CD4-positive, alpha-beta T cell (primary cell): ENCODE data around the gene IL1R2. TPM values are rescaled to one million over a fixed set of nuclear protein-coding genes. Genes with fewer than 3 reads are reported as not detected.

ENCODE experiments used
- ATAC-seq: fragments of 200-7000 bp; cut with Tn5 transposase; one replicate; pipeline ENCODE4 v1.10.0; 2022; ENCODE audit warnings: mild to moderate bottlenecking; ENCODE audit not compliant: poor library complexity
- CTCF ChIA-PET: fragments of 350-600 bp; sonication (Branson Sonifier 250); formaldehyde crosslinking; loops from one replicate; lab custom pipeline; 2021; ENCODE audit warnings: antibody characterized with exemption, inconsistent platforms; lab: Charles Lee
- POLR2A ChIA-PET: fragments of 350-600 bp; sonication (Branson Sonifier 250); formaldehyde crosslinking; loops from one replicate; lab custom pipeline; 2021; ENCODE audit warnings: antibody characterized with exemption, inconsistent platforms; lab: Charles Lee
- DNase-seq, 14 experiments: peaks; one replicate each; pipeline ENCODE4 v3.0.0-alpha.2; 2013 to 2020; ENCODE audit warnings: mixed read lengths in 2 of 14
- H3K27ac ChIP-seq, 2 donors: one replicate each; pipeline versions ENCODE4 v1.5.1 to v1.7.0; 2013; ENCODE audit warnings: low read length in 2 of 2, low read depth in 1 of 2, mild to moderate bottlenecking in 1 of 2
- H3K27me3 ChIP-seq, 2 experiments: 1 replicate in 1 of 2; 2 replicates in 1 of 2; pipeline versions ENCODE4 v1.6.1 to v1.7.0; 2013; ENCODE audit warnings: low read length in 2 of 2, control low read depth in 1 of 2, mild to moderate bottlenecking in 1 of 2, moderate library complexity in 1 of 2; ENCODE audit not compliant: insufficient read depth in 2 of 2, control insufficient read depth in 1 of 2
- H3K36me3 ChIP-seq: one replicate; pipeline ENCODE4 v1.6.1; 2013; ENCODE audit warnings: low read length, control low read depth; ENCODE audit not compliant: insufficient read depth
- H3K4me1 ChIP-seq: one replicate; pipeline ENCODE4 v1.6.1; 2013; ENCODE audit warnings: low read length, control low read depth; ENCODE audit not compliant: insufficient read depth
- H3K4me3 ChIP-seq: one replicate; pipeline ENCODE4 v1.5.1; 2013; ENCODE audit warnings: mild to moderate bottlenecking, low read length, moderate library complexity
- H3K9me3 ChIP-seq, 2 experiments: 1 replicate in 1 of 2; 2 replicates in 1 of 2; pipeline versions ENCODE4 v1.6.1 to v1.7.0; 2013; ENCODE audit warnings: low read length in 2 of 2, mild to moderate bottlenecking in 2 of 2, control low read depth in 1 of 2, moderate library complexity in 1 of 2; ENCODE audit not compliant: control insufficient read depth in 1 of 2, insufficient read depth in 1 of 2
- H3K27ac Mint-ChIP-seq: one replicate; pipeline ENCODE4 v1.8.0; 2020; ENCODE audit warnings: mixed read lengths
- H3K27me3 Mint-ChIP-seq: one replicate; pipeline ENCODE4 v1.8.0; 2021; ENCODE audit warnings: mixed read lengths
- H3K36me3 Mint-ChIP-seq: one replicate; pipeline ENCODE4 v1.8.0; 2021; ENCODE audit warnings: low read depth, mixed read lengths
- H3K4me1 Mint-ChIP-seq: one replicate; pipeline ENCODE4 v1.8.0; 2021; ENCODE audit warnings: low read depth, mixed read lengths
- H3K4me3 Mint-ChIP-seq: one replicate; pipeline ENCODE4 v1.8.0; 2020; ENCODE audit warnings: mild to moderate bottlenecking, mixed read lengths
- H3K9me3 Mint-ChIP-seq: one replicate; pipeline ENCODE4 v1.8.0; 2020; ENCODE audit warnings: mixed read lengths
- intact Hi-C, 2 experiments: fragments of 100-400 bp; cut with DNase I in 1 of 2; cut with micrococcal nuclease in 1 of 2; formaldehyde crosslinking; loops; one replicate each; pipeline versions ENCODE4 v1.15.1 to v1.9.0; 2023 to 2025; cut with DNase I, micrococcal nuclease
- total RNA-seq, 174 experiments: library from RNA in 2 of 174; stranded (reverse) in 2 of 174; gene quantifications; one replicate each; pipeline ENCODE4 v1.2.3 and lab custom pipeline; 2021 to 2026
- TF ChIP-seq, protein P1 (sequence below): fragments of 200-600 bp; IDR thresholded peaks from one replicate; pipeline ENCODE4 v1.8.0; 2022; ENCODE audit warnings: antibody characterized with exemption, mild to moderate bottlenecking

Gene IL1R2
- total RNA-seq, 2 experiments from 2014 or later = 0.31 to 0.47 TPM

DNA sequence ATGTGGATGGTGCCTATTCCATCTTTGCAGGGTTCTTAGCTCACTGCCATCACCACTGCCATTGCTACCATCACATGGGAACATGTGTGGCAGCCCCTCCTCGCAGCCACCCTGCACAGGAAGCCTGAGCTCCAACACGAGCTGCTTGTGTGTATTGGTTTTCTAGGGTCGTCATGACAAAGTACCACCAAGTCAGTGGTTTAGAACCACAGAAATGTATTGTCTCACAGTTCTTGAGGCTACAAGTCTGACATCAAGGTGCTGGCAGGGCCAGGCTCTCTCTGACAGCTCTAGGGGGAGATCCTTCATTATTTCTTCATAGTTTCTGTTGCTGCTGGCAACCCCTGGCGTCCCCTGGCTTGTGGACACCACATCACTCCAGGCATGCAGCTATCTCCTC, 10.3 kb upstream of the IL1R2 start:
- Histone ChIP-seq H3K27ac (no peak overlapping the region), H3K4me3 (no peak overlapping the region), H3K36me3 (no peaks in the 10 kb centered on the region), H3K9me3 (peaks cover 0 to 5% of the 10 kb centered on the region in 2 experiments), H3K27me3 (no peaks in the 10 kb centered on the region), H3K4me1 (no peaks in the 10 kb centered on the region)
- Mint-ChIP-seq H3K36me3 (no peaks in the 10 kb centered on the region), H3K4me3 (no peak overlapping the region), H3K27me3 (no peaks in the 10 kb centered on the region), H3K27ac (no peak overlapping the region), H3K9me3 (no peaks in the 10 kb centered on the region), H3K4me1 (peaks cover 2% of the 10 kb centered on the region)
- DNase-seq (peak in 1 of 14 experiments; percentile 22), ATAC-seq (no peak)
- intact Hi-C loops = no loop called here
- ChIA-PET POLR2A (no interaction called here), CTCF (no interaction called here)
- TF ChIP-seq, protein P1, sequence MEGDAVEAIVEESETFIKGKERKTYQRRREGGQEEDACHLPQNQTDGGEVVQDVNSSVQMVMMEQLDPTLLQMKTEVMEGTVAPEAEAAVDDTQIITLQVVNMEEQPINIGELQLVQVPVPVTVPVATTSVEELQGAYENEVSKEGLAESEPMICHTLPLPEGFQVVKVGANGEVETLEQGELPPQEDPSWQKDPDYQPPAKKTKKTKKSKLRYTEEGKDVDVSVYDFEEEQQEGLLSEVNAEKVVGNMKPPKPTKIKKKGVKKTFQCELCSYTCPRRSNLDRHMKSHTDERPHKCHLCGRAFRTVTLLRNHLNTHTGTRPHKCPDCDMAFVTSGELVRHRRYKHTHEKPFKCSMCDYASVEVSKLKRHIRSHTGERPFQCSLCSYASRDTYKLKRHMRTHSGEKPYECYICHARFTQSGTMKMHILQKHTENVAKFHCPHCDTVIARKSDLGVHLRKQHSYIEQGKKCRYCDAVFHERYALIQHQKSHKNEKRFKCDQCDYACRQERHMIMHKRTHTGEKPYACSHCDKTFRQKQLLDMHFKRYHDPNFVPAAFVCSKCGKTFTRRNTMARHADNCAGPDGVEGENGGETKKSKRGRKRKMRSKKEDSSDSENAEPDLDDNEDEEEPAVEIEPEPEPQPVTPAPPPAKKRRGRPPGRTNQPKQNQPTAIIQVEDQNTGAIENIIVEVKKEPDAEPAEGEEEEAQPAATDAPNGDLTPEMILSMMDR = no peak

DNA sequence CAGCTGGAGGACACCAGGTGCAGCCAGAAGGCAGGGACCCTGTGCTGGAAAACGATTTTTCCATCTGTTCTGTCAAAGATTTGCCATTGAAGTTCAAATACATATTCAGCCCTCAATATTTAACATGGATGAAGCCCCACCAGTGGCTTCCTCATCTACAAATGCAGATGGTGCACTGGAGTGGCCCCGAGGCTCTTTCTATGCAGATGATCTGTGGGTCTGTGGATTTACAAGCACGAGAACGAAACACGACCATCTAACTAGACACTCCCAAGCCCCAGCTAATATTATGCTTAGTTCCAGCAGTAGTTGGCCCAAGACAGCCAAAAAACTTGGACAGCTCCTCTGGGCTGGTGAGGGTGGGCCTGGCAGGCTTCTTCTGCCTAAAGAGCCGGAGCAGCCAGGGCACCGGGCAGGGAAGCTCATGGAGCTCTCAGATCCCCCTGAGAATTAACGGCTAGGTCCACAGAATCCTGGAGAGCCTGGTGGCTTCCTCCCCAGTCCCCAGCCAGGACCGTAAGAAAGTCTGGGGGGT, 9.2 kb upstream of the IL1R2 start:
- Histone ChIP-seq H3K4me3 (no peak overlapping the region), H3K27ac (no peak overlapping the region), H3K4me1 (peaks cover 5% of the 10 kb centered on the region), H3K27me3 (no peaks in the 10 kb centered on the region), H3K36me3 (no peaks in the 10 kb centered on the region), H3K9me3 (peaks cover 0 to 5% of the 10 kb centered on the region in 2 experiments)
- DNase-seq = no peak
- Mint-ChIP-seq H3K27me3 (no peaks in the 10 kb centered on the region), H3K27ac (no peak overlapping the region), H3K9me3 (no peaks in the 10 kb centered on the region), H3K4me1 (peaks cover 12% of the 10 kb centered on the region), H3K36me3 (no peaks in the 10 kb centered on the region), H3K4me3 (no peak overlapping the region)
- no peak for ATAC-seq
- ChIA-PET CTCF (no interaction called here), POLR2A (no interaction called here)
- TF ChIP-seq, protein P1 = no peak
- intact Hi-C loops = no loop called here

DNA sequence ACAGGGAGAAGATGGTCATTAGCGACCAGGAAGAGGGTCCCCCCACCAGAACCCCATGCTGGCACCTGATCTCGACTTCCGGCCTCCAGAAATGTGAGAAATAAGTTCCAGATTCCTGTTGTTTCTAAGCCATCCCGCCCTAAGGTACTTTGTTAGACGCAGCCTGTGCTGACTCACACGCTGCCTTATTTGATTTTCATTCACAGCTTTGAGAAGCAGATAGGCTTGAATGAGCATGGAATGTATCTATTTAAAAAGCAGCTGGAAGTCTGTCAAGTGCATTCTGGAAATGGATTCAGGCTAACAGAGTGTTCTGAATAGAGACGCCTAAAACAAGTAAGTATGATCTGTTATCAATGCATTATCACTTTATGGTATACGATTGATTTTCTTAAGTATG, 8.3 kb upstream of the IL1R2 start:
- no peak overlapping the region for H3K4me3 ChIP-seq
- CTCF ChIA-PET = no interaction called here
- Mint-ChIP-seq H3K27ac (no peak overlapping the region), H3K4me3 (no peak overlapping the region), H3K9me3 (no peaks in the 10 kb centered on the region), H3K36me3 (no peaks in the 10 kb centered on the region), H3K4me1 (peaks cover 20% of the 10 kb centered on the region), H3K27me3 (no peaks in the 10 kb centered on the region)
- ATAC-seq (no peak), DNase-seq (no peak)
- H3K36me3 ChIP-seq = no peaks in the 10 kb centered on the region
- peaks cover 0 to 5% of the 10 kb centered on the region in 2 experiments for H3K9me3 ChIP-seq
- peaks cover 9% of the 10 kb centered on the region for H3K4me1 ChIP-seq
- H3K27ac ChIP-seq = no peak overlapping the region
- TF ChIP-seq, protein P1 = no peak
- intact Hi-C loops = no loop called here
- H3K27me3 ChIP-seq = no peaks in the 10 kb centered on the region
- POLR2A ChIA-PET = no interaction called here
